ENCODE data around the gene SLC26A1.

GRCh38 chr4:999882-1000425 is 6.8 kb upstream of the SLC26A1 start:
- TF ChIP-seq, protein P1, sequence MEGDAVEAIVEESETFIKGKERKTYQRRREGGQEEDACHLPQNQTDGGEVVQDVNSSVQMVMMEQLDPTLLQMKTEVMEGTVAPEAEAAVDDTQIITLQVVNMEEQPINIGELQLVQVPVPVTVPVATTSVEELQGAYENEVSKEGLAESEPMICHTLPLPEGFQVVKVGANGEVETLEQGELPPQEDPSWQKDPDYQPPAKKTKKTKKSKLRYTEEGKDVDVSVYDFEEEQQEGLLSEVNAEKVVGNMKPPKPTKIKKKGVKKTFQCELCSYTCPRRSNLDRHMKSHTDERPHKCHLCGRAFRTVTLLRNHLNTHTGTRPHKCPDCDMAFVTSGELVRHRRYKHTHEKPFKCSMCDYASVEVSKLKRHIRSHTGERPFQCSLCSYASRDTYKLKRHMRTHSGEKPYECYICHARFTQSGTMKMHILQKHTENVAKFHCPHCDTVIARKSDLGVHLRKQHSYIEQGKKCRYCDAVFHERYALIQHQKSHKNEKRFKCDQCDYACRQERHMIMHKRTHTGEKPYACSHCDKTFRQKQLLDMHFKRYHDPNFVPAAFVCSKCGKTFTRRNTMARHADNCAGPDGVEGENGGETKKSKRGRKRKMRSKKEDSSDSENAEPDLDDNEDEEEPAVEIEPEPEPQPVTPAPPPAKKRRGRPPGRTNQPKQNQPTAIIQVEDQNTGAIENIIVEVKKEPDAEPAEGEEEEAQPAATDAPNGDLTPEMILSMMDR (IDR thresholded peaks at IDR 0.05): no peak
- no peak for TF ChIP-seq POLR2A (IDR thresholded peaks at IDR 0.05)
